ENCODE data around the gene TTC33. TPM values are rescaled to one million over a fixed set of nuclear protein-coding genes. Genes with fewer than 3 reads are reported as not detected.
"Not testable (repeated sequence)": the region's sequence is repeated elsewhere in the genome, so short reads cannot be mapped to it uniquely, and the experiment has no call there.

Gene TTC33
- total RNA-seq, 2 donors from 2014 or later: 10.3 to 22.5 TPM

DNA sequence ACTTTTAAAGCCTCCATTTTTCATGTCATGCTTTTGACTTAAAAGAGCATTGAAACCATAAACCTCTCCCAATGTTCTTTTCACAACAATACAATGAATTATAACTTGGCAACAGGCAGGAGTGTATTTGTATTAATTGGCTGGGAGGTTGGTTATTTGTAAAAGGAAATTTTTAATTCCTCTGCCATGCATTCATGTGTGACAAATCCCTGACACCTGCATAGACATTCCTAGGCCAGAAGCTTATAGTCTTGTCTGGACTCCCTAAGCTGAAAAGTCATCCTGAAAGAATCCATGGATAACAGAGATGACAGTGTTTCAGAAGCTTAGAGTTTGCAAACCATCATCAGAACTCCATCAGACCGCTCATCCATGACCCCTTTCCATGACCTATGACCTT, 152.4 kb downstream of the TTC33 start:
- Histone ChIP-seq H3K36me3 (no peaks in the 10 kb centered on the region), H3K4me1 (ENCODE audit: control insufficient read depth in 1 of 2, low read depth in 2 of 2) (peaks cover 0 to 5% of the 10 kb centered on the region in 2 donors), H3K27me3 (replicated peaks; ENCODE audit: insufficient read depth) (no peaks in the 10 kb centered on the region), H3K4me3 (no peak overlapping the region), H3K9me3 (no peaks in the 10 kb centered on the region), H3K27ac (no peak overlapping the region)
- no peak for TF ChIP-seq CTCF (IDR thresholded peaks at IDR 0.05)
- ATAC-seq (ENCODE audit: insufficient number of reproducible peaks, low FRiP score, low read depth) (no peak), DNase-seq (ENCODE audit: low spot score) (no peak)

DNA sequence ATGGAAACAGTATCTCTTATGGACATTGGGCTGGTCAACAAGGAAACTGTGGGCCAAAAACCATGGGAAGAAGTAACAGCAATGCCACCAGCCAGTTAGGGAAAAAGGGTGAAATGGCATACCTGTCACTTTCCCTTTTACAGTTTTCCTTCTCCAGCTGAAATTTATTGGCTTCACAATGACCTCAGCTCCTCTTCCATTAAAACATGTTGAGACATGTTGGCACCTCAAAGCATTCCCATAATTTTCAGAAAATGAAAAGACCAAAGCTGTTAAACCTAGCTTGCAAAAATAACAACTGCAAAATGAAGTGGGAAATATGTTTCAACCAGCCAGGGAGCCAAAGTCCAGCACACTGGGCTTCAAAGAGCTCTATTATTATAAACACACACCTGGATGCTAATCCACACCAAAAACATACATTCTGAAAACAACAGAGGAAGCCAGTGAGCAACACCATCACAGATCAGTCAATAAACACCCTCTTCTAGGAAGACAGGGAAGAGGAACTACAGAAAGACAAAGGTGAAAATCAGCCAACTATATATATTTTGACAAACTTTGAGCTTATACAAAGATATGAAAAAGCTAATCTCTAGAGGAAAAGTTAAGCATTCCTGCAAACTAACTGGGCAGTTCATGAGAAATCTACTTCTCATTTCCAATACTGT, 154.4 kb downstream of the TTC33 start:
- no peak overlapping the region for H3K27ac ChIP-seq
- no peaks in the 10 kb centered on the region for H3K27me3 ChIP-seq (replicated peaks; ENCODE audit: insufficient read depth)
- no peak for DNase-seq (ENCODE audit: low spot score)
- H3K36me3 ChIP-seq: no peaks in the 10 kb centered on the region
- H3K4me1 ChIP-seq (ENCODE audit: control insufficient read depth in 1 of 2, low read depth in 2 of 2): peaks cover 0 to 5% of the 10 kb centered on the region in 2 donors
- no peak for ATAC-seq (ENCODE audit: insufficient number of reproducible peaks, low FRiP score, low read depth)
- no peak overlapping the region for H3K4me3 ChIP-seq
- no peaks in the 10 kb centered on the region for H3K9me3 ChIP-seq
- TF ChIP-seq CTCF (IDR thresholded peaks at IDR 0.05): no peak

- no peaks in the 10 kb centered on the region for H3K36me3 ChIP-seq
- H3K4me3 ChIP-seq: no peak overlapping the region
- H3K4me1 ChIP-seq (ENCODE audit: control insufficient read depth in 1 of 2, low read depth in 2 of 2): no peaks in the 10 kb centered on the region
- no peak for ATAC-seq (ENCODE audit: insufficient number of reproducible peaks, low FRiP score, low read depth)
- H3K9me3 ChIP-seq: no peaks in the 10 kb centered on the region
- DNase-seq (ENCODE audit: low spot score): no peak
- no peak overlapping the region for H3K27ac ChIP-seq
- no peaks in the 10 kb centered on the region for H3K27me3 ChIP-seq (replicated peaks; ENCODE audit: insufficient read depth)
- TF ChIP-seq CTCF (IDR thresholded peaks at IDR 0.05): no peak
Observed at GRCh38 chr5:40600383-40600782, 155.4 kb downstream of the TTC33 start.

GRCh38 chr5:40599676-40600075, 156.1 kb downstream of the TTC33 start:
- no peaks in the 10 kb centered on the region for H3K9me3 ChIP-seq
- TF ChIP-seq CTCF (IDR thresholded peaks at IDR 0.05): no peak
- no peaks in the 10 kb centered on the region for H3K27me3 ChIP-seq (replicated peaks; ENCODE audit: insufficient read depth)
- ATAC-seq (ENCODE audit: insufficient number of reproducible peaks, low FRiP score, low read depth): no peak
- DNase-seq (ENCODE audit: low spot score): no peak
- H3K4me1 ChIP-seq (ENCODE audit: control insufficient read depth in 1 of 2, low read depth in 2 of 2): no peaks in the 10 kb centered on the region
- H3K27ac ChIP-seq: no peak overlapping the region
- H3K4me3 ChIP-seq: no peak overlapping the region
- H3K36me3 ChIP-seq: no peaks in the 10 kb centered on the region

DNA sequence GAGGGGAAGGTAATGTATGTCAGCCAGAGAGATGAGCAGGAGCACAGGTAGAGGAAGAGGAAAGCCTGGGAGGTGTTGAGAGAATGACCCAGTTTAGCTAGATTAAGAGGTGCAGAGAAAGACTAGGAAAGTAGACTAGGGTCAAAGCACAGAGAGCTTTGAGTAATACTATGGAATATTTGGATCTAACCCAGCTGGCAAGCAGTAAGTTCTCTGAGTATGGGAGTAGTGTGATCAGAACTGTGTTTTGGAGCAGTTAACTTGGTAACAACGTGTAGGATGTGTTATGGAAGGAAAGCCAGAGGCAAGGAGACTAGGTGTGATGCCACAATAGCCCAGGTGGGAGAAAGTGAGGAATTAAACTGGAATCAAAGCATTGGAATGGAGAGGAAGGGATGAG, 160.9 kb downstream of the TTC33 start:
- Histone ChIP-seq H3K9me3 (no peaks in the 10 kb centered on the region), H3K27ac (no peak overlapping the region), H3K4me3 (no peak overlapping the region), H3K4me1 (ENCODE audit: control insufficient read depth in 1 of 2, low read depth in 2 of 2) (no peaks in the 10 kb centered on the region), H3K27me3 (replicated peaks; ENCODE audit: insufficient read depth) (no peaks in the 10 kb centered on the region), H3K36me3 (no peaks in the 10 kb centered on the region)
- TF ChIP-seq CTCF (IDR thresholded peaks at IDR 0.05): no peak
- DNase-seq (ENCODE audit: low spot score): no peak
- ATAC-seq (ENCODE audit: insufficient number of reproducible peaks, low FRiP score, low read depth): no peak

DNA sequence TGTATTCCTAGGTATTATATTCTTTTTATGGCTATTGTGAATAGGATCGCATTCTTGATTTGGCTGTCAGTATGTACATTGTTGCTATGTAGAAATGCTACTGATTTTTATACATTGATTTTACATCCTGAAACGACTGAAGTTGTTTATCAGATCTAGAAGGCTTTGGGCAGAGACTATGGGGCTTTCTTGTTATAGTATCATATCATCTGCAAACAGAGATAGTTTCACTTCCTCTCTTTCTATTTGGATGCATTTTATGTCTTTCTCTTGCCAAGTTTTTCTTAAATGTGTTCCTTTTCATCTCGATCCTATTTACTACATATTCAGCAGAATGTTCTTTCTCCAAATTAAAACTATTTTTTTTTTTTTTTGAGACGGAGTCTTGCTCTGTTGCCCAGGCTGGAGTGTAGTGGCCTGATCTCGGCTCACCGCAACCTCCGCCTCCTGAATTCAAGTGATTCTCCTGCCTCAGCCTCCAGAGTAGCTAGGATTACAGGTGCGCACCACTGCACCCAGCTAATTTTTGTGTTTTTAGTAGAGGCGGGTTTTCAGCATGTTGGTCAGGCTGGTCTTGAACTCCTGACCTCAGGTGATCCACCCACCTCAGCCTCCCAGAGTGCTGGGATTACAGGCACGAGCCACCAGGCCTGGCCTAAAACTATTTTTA, 163.9 kb downstream of the TTC33 start:
- not testable (repeated sequence) for H3K27ac ChIP-seq; DNase-seq (ENCODE audit: low spot score); ATAC-seq (ENCODE audit: insufficient number of reproducible peaks, low FRiP score, low read depth); H3K27me3 ChIP-seq (replicated peaks; ENCODE audit: insufficient read depth); H3K4me1 ChIP-seq (ENCODE audit: control insufficient read depth in 1 of 2, low read depth in 2 of 2); H3K36me3 ChIP-seq; H3K9me3 ChIP-seq; H3K4me3 ChIP-seq
